ENCODE results near the gene ZNF292. TPM values are rescaled to one million over a fixed set of nuclear protein-coding genes. Genes with fewer than 3 reads are reported as not detected.
A peak's percentile ranks its signal among the peaks of the same experiment; 100 is the strongest.

ZNF292 gene
- total RNA-seq, 3 donors from 2014 or later (not counting 1 experiment from before 2014, with no cell fraction given): 78.7 to 90.4 (median 89.4) TPM

DNA sequence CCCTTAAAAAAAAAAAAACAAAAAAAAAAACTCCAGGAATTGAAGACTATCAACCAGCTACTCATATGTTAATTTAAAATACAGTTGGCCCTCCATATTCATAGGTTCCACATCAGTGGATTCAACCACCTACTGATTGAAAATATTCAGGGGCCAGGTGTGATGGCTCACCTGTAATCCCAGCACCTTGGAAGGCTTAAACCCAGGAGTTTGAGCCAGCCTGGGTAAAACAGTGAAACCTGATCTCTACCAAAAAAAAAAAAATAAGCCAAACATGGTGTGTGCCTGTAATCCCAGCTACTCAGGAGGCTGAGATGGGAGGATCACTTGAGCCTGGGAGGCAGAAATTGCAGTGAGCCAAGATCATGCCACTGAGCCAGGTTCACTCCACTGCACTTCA lies 94.7 kb downstream of the ZNF292 start:
- H3K36me3 Mint-ChIP-seq: peaks cover 6% of the 10 kb centered on the region
- peaks cover 10% of the 10 kb centered on the region in 2 donors for H3K4me1 Mint-ChIP-seq
- no peak overlapping the region for H3K4me3 Mint-ChIP-seq
- DNase-seq (no peak), ATAC-seq (no peak)
- H3K9me3 Mint-ChIP-seq: no peaks in the 10 kb centered on the region
- Histone ChIP-seq H3K27ac (ENCODE audit: low read length) (no peak overlapping the region), H3K4me3 (ENCODE audit: low read length) (no peak overlapping the region), H3K4me1 (ENCODE audit: control insufficient read depth, insufficient read depth, low read length) (no peaks in the 10 kb centered on the region), H3K36me3 (ENCODE audit: control insufficient read depth, insufficient read depth, low read length) (peaks cover 43% of the 10 kb centered on the region), H3K27me3 (ENCODE audit: control insufficient read depth, insufficient read depth, low read length) (no peaks in the 10 kb centered on the region), H3K9me3 (ENCODE audit: control insufficient read depth, insufficient read depth, low read length) (no peaks in the 10 kb centered on the region)
- H3K27me3 Mint-ChIP-seq (ENCODE audit: low read depth in 2 of 2): no peaks in the 10 kb centered on the region
- peak overlapping the region in 1 of 2 donors; percentile 35 for H3K27ac Mint-ChIP-seq
- TF ChIP-seq, protein P1, sequence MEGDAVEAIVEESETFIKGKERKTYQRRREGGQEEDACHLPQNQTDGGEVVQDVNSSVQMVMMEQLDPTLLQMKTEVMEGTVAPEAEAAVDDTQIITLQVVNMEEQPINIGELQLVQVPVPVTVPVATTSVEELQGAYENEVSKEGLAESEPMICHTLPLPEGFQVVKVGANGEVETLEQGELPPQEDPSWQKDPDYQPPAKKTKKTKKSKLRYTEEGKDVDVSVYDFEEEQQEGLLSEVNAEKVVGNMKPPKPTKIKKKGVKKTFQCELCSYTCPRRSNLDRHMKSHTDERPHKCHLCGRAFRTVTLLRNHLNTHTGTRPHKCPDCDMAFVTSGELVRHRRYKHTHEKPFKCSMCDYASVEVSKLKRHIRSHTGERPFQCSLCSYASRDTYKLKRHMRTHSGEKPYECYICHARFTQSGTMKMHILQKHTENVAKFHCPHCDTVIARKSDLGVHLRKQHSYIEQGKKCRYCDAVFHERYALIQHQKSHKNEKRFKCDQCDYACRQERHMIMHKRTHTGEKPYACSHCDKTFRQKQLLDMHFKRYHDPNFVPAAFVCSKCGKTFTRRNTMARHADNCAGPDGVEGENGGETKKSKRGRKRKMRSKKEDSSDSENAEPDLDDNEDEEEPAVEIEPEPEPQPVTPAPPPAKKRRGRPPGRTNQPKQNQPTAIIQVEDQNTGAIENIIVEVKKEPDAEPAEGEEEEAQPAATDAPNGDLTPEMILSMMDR (IDR thresholded peaks at IDR 0.05): no peak
- intact Hi-C loops (cut with micrococcal nuclease): no loop called here

DNA sequence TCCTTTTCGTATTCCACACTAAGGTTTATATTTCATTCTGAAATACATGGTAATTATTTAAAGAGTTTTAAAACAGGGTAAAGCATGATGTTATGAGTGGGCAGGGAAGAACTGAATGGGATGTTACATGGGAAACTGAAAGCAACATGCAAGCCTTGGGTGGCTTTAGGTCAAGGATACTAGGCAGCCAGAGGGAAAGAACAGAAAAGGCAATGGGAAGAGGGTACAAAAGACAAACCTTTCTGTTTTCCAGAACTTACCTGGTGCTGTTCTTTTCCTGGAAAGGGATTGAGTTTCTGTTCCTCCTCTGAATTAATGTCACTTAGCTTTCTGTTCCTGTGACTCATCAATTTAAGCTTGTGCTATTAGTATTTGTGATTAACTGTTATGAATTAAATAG lies 95.9 kb downstream of the ZNF292 start:
- Histone ChIP-seq H3K27me3 (ENCODE audit: control insufficient read depth, insufficient read depth, low read length) (no peaks in the 10 kb centered on the region), H3K4me1 (ENCODE audit: control insufficient read depth, insufficient read depth, low read length) (no peaks in the 10 kb centered on the region), H3K27ac (ENCODE audit: low read length) (no peak overlapping the region), H3K9me3 (ENCODE audit: control insufficient read depth, insufficient read depth, low read length) (no peaks in the 10 kb centered on the region), H3K36me3 (ENCODE audit: control insufficient read depth, insufficient read depth, low read length) (peaks cover 51% of the 10 kb centered on the region), H3K4me3 (ENCODE audit: low read length) (no peak overlapping the region)
- no peak for DNase-seq
- Mint-ChIP-seq H3K4me1 (peaks cover 10 to 13% of the 10 kb centered on the region in 2 donors), H3K4me3 (no peak overlapping the region), H3K36me3 (peaks cover 11% of the 10 kb centered on the region), H3K27me3 (ENCODE audit: low read depth in 2 of 2) (no peaks in the 10 kb centered on the region), H3K9me3 (no peaks in the 10 kb centered on the region), H3K27ac (peak overlapping the region; percentile 12 to 63)
- 100% methylated on average over 1 of the region's 1 CpG for WGBS (ENCODE audit: insufficient coverage)
- TF ChIP-seq, protein P1 (IDR thresholded peaks at IDR 0.05): no peak
- no peak for ATAC-seq
- intact Hi-C loops (cut with micrococcal nuclease): no loop called here

DNA sequence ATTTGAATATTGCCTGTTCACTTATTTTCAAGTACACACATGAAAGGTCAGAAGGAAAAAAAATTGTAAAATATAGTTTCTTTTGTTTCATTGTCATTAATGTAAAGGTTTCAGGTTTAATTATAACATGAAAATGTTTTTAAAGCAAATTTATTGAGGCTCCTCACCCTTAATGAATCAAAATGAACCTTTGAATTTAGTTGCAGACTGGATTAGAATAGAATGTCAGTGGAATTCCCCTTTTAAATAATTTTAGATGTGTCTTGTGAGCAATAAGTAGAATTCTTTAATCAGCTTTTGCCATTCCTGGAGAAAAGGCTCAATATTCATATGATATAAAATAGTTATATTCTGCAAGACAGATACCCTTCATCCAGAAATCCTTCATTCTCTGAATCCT lies 96.4 kb downstream of the ZNF292 start:
- Mint-ChIP-seq H3K27me3 (ENCODE audit: low read depth in 2 of 2) (no peaks in the 10 kb centered on the region), H3K9me3 (no peaks in the 10 kb centered on the region), H3K4me3 (no peak overlapping the region), H3K36me3 (peaks cover 11% of the 10 kb centered on the region), H3K27ac (no peak overlapping the region), H3K4me1 (peaks cover 10 to 13% of the 10 kb centered on the region in 2 donors)
- H3K4me1 ChIP-seq (ENCODE audit: control insufficient read depth, insufficient read depth, low read length): no peaks in the 10 kb centered on the region
- H3K9me3 ChIP-seq (ENCODE audit: control insufficient read depth, insufficient read depth, low read length): no peaks in the 10 kb centered on the region
- ATAC-seq: no peak
- intact Hi-C loops (cut with micrococcal nuclease): no loop called here
- TF ChIP-seq, protein P1 (IDR thresholded peaks at IDR 0.05): no peak
- no peak overlapping the region for H3K4me3 ChIP-seq (ENCODE audit: low read length)
- no peak for DNase-seq
- no peaks in the 10 kb centered on the region for H3K27me3 ChIP-seq (ENCODE audit: control insufficient read depth, insufficient read depth, low read length)
- H3K36me3 ChIP-seq (ENCODE audit: control insufficient read depth, insufficient read depth, low read length): peaks cover 53% of the 10 kb centered on the region
- no peak overlapping the region for H3K27ac ChIP-seq (ENCODE audit: low read length)

DNA sequence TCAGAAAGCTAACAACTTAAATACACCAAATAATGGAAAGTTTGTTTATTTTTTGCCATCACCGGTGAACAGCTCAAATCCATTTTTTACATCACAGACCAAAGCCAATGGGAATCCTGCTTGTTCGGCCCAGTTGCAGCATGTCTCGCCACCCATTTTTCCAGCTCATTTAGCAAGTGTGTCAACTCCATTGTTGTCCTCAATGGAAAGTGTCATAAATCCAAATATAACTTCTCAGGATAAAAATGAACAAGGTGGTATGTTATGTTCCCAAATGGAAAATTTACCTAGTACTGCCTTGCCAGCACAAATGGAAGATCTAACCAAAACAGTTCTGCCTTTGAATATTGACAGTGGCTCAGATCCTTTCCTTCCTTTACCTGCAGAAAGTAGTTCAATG lies 101.7 kb downstream of the ZNF292 start:
- H3K4me3 Mint-ChIP-seq: no peak overlapping the region
- TF ChIP-seq, protein P1 (IDR thresholded peaks at IDR 0.05): no peak
- DNase-seq: no peak
- peaks cover 55% of the 10 kb centered on the region for H3K36me3 ChIP-seq (ENCODE audit: control insufficient read depth, insufficient read depth, low read length)
- no peak for ATAC-seq
- intact Hi-C loops (cut with micrococcal nuclease): no loop called here
- H3K4me3 ChIP-seq (ENCODE audit: low read length): no peak overlapping the region
- H3K36me3 Mint-ChIP-seq: peaks cover 27% of the 10 kb centered on the region
- no peak overlapping the region for H3K27ac ChIP-seq (ENCODE audit: low read length)
- no peaks in the 10 kb centered on the region for H3K4me1 ChIP-seq (ENCODE audit: control insufficient read depth, insufficient read depth, low read length)
- H3K9me3 Mint-ChIP-seq: no peaks in the 10 kb centered on the region
- no peaks in the 10 kb centered on the region for H3K27me3 ChIP-seq (ENCODE audit: control insufficient read depth, insufficient read depth, low read length)
- 97% methylated on average over 3 of the region's 3 CpGs for WGBS (ENCODE audit: insufficient coverage)
- H3K4me1 Mint-ChIP-seq: peaks cover 6 to 10% of the 10 kb centered on the region in 2 donors
- H3K9me3 ChIP-seq (ENCODE audit: control insufficient read depth, insufficient read depth, low read length): no peaks in the 10 kb centered on the region
- H3K27me3 Mint-ChIP-seq (ENCODE audit: low read depth in 2 of 2): no peaks in the 10 kb centered on the region
- no peak overlapping the region for H3K27ac Mint-ChIP-seq

Data from natural killer cell (primary cell).